Effector memory CD4-positive, alpha-beta T cell (primary cell): Measurements from ENCODE around the gene LGALS4.
"Not testable (repeated sequence)": the region's sequence is repeated elsewhere in the genome, so short reads cannot be mapped to it uniquely, and the experiment has no call there.

Source experiments
- DNase-seq, 3 donors: peaks; one replicate each; pipeline ENCODE4 v3.0.0-alpha.2; 2020
- H3K27ac ChIP-seq: 2 replicates; pipeline ENCODE4 v1.7.0; 2013; ENCODE audit warnings: mild to moderate bottlenecking, low read length, moderate library complexity; ENCODE audit not compliant: insufficient read depth, poor library complexity, severe bottlenecking
- H3K27me3 ChIP-seq: replicated peaks from 2 replicates; pipeline ENCODE4 v1.7.0; 2013; ENCODE audit warnings: mild to moderate bottlenecking, low read length; ENCODE audit not compliant: insufficient read depth, control insufficient read depth, poor library complexity, severe bottlenecking
- H3K36me3 ChIP-seq: 2 replicates; pipeline ENCODE4 v1.7.0; 2013; ENCODE audit warnings: mild to moderate bottlenecking, low read length, moderate library complexity; ENCODE audit not compliant: control insufficient read depth, insufficient read depth
- H3K4me1 ChIP-seq: 2 replicates; pipeline ENCODE4 v1.7.0; 2013; ENCODE audit warnings: low read length, mild to moderate bottlenecking; ENCODE audit not compliant: control insufficient read depth, insufficient read depth, poor library complexity, severe bottlenecking
- H3K4me3 ChIP-seq: 2 replicates; pipeline ENCODE4 v1.7.0; 2013; ENCODE audit warnings: low read length, low read depth, mild to moderate bottlenecking; ENCODE audit not compliant: insufficient read depth, poor library complexity, severe bottlenecking
- H3K9me3 ChIP-seq: 2 replicates; pipeline ENCODE4 v1.7.0; 2013; ENCODE audit warnings: mild to moderate bottlenecking, low read length, moderate library complexity; ENCODE audit not compliant: control insufficient read depth
- total RNA-seq, 3 donors: gene quantifications; one replicate each; lab custom pipeline; 2026; lab: John Stamatoyannopoulos, UW

LGALS4 gene, protein sequence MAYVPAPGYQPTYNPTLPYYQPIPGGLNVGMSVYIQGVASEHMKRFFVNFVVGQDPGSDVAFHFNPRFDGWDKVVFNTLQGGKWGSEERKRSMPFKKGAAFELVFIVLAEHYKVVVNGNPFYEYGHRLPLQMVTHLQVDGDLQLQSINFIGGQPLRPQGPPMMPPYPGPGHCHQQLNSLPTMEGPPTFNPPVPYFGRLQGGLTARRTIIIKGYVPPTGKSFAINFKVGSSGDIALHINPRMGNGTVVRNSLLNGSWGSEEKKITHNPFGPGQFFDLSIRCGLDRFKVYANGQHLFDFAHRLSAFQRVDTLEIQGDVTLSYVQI
- total RNA-seq, result 0 to 1.9 (median 0.87) reads per million in 3 donors

DNA sequence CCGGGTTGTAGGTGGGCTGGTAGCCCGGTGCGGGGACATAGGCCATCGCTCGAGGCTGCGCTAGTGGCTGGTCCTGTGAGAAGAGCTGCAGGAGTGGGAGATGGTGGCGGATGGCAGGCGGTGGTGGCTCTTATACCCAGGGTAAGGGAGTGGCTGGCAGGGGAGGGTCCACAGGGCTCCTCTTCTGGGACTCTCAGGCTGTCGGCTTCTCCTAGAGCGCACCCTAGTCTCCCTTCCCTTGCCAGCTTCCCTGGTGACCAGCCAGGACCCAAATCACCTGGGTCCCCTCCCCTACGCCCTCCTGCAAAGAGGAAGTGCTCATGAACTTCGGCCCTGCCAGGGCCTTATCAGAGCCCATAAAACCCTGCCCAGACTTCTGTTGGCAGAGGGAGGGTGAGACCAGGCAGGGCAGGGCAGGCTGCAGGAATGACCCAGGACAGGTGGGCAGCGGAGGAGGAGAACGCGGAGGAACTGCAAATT lies at the start of gene LGALS4:
LGALS4 (minus strand) TSS at position 105 of the 480 bp plus-strand sequence; CDS start at position 46, 59 bp downstream.
- no peaks in the 10 kb centered on the region for H3K9me3 ChIP-seq
- no peak within 1 kb of the TSS for H3K4me3 ChIP-seq
- no peaks in the 10 kb centered on the region for H3K4me1 ChIP-seq
- DNase-seq, result no peak
- no peaks in the 10 kb centered on the region for H3K27me3 ChIP-seq
- peaks cover 28% of the 10 kb centered on the region for H3K36me3 ChIP-seq
- no peak within 1 kb of the TSS for H3K27ac ChIP-seq

DNA sequence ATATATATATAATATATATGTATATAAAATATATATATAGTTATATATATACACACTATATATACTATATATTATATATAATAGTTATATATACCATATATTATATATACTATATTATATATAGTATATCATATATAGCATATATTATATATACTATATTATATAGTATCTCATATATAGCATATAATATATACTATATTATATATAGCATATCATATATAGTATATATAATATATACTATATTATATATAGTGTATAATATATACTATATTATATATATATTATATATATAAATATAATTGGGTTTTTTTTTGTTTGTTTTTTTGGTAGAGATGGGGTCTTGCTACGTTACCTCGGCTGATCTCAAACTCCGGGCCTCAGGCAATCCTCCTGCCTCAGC lies 48.6 kb upstream of the LGALS4 start:
- DNase-seq, result no peak
- no peak overlapping the region for H3K4me3 ChIP-seq
- no peaks in the 10 kb centered on the region for H3K36me3 ChIP-seq
- no peaks in the 10 kb centered on the region for H3K27me3 ChIP-seq
- peaks cover 21% of the 10 kb centered on the region for H3K4me1 ChIP-seq
- no peak overlapping the region for H3K27ac ChIP-seq
- H3K9me3 ChIP-seq, result no peaks in the 10 kb centered on the region

DNA sequence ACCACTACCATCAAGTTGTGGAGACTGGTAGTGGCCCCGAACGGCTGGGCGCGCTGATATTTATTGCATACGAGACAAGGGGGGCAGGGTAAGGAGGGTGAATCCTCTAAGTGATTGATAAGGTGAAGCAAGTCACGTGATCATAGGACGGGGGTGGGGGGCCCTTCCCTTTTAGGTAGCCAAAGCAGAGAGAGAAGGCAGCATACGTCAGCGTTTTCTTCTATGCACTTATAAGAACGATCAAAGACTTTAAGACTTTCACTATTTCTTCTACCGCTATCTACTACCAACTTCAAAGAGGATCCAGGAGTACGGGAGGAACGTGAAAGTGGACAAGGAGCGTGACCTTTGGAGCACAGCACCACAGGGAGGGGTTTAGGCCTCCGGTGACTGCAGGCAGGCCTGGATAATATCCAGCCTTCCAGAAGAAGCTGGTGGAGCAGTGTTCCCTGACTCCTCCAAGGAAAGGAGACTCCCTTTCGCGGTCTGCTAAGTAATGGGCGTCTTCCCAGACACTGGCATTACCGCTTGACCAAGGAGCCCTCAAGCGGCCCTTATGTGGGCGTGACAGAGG lies 47.0 kb upstream of the LGALS4 start:
- H3K4me3 ChIP-seq, result not testable (repeated sequence)

DNA sequence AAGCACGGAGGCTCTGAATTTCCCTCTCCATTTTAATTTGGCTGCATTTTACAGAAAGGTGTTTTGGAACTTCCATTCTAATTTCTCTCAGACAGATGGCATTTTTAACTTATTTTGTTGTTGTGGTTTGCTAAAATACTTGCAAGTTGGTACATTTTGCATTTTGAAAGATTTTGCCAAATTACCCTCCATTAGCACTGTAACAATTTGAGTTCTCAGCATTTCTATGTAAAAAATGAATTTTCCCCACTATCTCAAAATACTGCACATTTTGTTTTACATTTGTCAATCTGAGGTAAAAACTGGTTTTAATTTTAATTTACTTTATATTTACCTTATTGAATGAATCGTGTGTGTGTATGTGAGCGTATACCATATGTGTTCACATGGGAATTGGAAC lies 44.1 kb upstream of the LGALS4 start:
- DNase-seq, result no peak
- no peaks in the 10 kb centered on the region for H3K27me3 ChIP-seq
- no peaks in the 10 kb centered on the region for H3K36me3 ChIP-seq
- peaks cover 8% of the 10 kb centered on the region for H3K4me1 ChIP-seq
- H3K4me3 ChIP-seq, result no peak overlapping the region
- H3K27ac ChIP-seq, result peak overlapping the region; percentile 23
- no peaks in the 10 kb centered on the region for H3K9me3 ChIP-seq

More for the DNA sequence above, 47.0 kb upstream of the LGALS4 start:
- H3K27ac ChIP-seq, H3K9me3 ChIP-seq, H3K36me3 ChIP-seq, H3K4me1 ChIP-seq, H3K27me3 ChIP-seq, DNase-seq: not testable (repeated sequence)

DNA sequence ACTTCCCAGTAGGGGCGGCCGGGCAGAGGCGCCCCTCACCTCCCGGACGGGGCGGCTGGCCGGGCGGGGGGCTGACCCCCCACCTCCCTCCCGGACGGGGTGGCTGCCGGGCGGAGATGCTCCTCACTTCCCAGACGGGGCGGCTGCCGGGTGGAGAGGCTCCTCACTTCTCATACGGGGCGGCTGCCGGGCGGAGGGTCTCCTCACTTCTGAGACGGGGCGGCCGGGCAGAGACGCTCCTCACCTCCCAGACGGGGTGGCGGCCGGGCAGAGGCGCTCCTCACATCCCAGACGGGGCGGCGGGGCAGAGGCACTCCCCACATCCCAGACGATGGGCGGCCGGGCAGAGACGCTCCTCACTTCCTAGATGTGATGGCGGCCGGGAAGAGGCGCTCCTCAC lies 43.0 kb upstream of the LGALS4 start:
- not testable (repeated sequence) for H3K27ac ChIP-seq, H3K9me3 ChIP-seq, H3K4me3 ChIP-seq, H3K27me3 ChIP-seq, DNase-seq, H3K36me3 ChIP-seq
- peaks cover 17% of the 10 kb centered on the region for H3K4me1 ChIP-seq

DNA sequence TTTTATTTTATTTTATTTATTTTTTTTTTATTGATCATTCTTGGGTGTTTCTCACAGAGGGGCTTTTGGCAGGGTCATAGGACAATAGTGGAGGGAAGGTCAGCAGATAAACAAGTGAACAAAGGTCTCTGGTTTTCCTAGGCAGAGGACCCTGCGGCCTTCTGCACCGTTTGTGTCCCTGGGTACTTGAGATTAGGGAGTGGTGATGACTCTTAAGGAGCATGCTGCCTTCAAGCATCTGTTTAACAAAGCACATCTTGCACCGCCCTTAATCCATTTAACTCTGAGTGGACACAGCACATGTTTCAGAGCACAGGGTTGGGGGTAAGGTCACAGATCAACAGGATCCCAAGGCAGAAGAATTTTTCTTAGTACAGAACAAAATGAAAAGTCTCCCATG lies 42.2 kb upstream of the LGALS4 start:
- DNase-seq, H3K27me3 ChIP-seq, H3K4me3 ChIP-seq, H3K36me3 ChIP-seq, H3K9me3 ChIP-seq, H3K27ac ChIP-seq: not testable (repeated sequence)
- peaks cover 18% of the 10 kb centered on the region for H3K4me1 ChIP-seq

DNA sequence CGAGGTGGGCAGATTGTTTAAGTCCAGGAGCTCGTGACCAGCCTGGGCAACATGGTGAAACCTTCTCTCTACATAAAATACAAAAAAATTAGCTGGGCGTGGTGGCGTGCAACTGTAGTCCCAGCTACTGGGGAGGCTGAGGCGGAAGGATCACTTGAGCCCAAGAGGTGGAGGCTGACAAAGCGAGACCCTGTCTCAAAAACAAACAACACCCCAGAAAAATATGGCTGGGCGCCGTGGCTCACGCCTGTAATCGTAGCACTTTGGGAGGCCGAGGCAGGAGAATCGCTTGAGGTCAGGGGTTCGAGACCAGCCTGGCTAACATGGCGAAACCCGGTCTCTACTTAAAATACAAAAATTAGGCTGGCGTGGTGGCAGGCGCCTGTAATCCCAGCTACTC lies 40.5 kb upstream of the LGALS4 start:
- Histone ChIP-seq H3K4me1 (peaks cover 26% of the 10 kb centered on the region), H3K27me3 (no peaks in the 10 kb centered on the region), H3K4me3 (no peak overlapping the region), H3K36me3 (peaks cover 5% of the 10 kb centered on the region), H3K9me3 (no peaks in the 10 kb centered on the region), H3K27ac (no peak overlapping the region)
- DNase-seq, result no peak

DNA sequence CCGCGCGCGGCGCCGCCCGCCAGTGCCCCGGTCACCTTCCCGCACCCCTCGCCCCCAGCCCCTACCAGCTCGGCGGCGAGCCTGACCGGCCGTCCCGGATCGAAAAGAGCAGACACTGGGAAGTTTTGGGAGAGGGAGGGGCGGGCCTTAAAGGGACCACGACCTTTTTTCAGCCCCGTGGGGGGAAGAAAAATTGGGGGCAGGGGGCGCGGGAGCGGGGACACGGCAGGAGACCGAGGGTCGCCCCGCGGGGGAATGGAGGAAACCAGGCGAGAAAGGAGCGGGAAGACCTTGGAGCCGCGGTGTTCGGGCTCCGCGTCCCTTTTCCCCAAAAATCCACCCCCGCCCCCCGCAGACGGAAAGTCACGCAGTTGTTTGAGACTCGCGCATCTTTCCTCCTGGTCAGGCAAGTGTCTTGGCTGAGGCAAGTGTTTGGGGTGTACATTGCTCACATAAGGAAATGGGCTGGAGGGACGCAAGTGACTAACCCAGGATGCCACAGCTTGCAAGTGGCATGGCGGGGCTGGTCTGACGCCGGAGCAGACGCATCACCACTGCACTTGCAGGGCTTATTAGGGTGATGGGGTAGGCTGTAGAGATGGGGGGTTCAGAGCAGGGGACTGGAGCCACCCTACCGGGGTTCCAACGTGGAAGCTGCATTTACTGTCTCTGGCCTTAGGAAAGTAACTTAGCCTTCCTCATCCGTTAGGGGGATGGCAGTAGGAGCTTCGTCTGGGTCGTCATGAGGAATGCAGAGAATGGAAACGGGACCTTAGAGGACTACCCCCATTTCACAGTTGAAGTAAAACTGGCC lies 39.7 kb upstream of the LGALS4 start:
- Histone ChIP-seq H3K27ac (peak overlapping the region; percentile 96), H3K4me1 (peaks cover 32% of the 10 kb centered on the region), H3K36me3 (peaks cover 9% of the 10 kb centered on the region), H3K9me3 (no peaks in the 10 kb centered on the region), H3K4me3 (peak overlapping the region; percentile 85), H3K27me3 (no peaks in the 10 kb centered on the region)
- DNase-seq, result peak; percentile 45 to 63 (median 62)

DNA sequence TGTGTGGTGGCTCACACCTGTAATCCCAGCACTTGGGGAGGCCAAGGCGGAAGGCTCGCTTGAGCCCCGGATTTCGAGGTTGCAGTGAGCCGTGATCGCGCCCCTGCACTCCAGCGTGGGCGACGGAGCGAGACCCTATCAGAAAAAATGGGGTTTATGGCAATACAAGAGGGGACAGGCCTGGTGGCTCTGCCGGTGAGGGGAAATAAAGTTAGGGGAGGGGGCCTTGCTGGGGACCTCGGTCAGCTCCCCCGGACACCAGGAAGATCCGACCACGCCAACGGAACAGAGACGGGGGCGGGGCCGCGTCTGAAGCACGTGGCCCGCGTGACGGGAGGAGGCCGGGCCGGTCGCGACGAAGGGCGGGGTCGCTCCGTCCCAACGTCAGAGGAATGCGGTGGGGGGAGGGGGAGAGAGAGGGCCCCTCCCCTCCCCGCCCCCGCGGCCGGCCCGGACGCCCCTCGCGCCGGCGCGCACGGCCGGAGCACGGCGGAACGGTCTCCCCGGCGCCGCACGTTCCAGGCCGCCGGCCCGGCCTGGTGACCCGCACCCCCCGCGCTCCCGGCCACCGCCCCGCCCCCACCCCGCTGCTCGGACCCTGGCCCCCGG lies 39.0 kb upstream of the LGALS4 start:
- no peaks in the 10 kb centered on the region for H3K27me3 ChIP-seq
- no peaks in the 10 kb centered on the region for H3K9me3 ChIP-seq
- H3K27ac ChIP-seq, result peak overlapping the region; percentile 96
- H3K4me1 ChIP-seq, result peaks cover 35% of the 10 kb centered on the region
- peak overlapping the region; percentile 85 for H3K4me3 ChIP-seq
- peak; percentile 73 to 85 (median 77) for DNase-seq
- peaks cover 16% of the 10 kb centered on the region for H3K36me3 ChIP-seq
